Kidney (tissue), 14 donors: ENCODE measurements around the gene GBA3. TPM values are rescaled to one million over a fixed set of nuclear protein-coding genes. Genes with fewer than 3 reads are reported as not detected.

Experiments used
- DNase-seq, 5 donors: peaks; one replicate each; pipeline ENCODE4 v3.0.0-alpha.2; 2013 to 2020
- FAIRE-seq: peaks from 2 replicates; lab custom pipeline; 2012; peaks lifted over from hg19 to GRCh38; lab: Jason Lieb, UNC
- H3K27ac ChIP-seq, 2 donors: one replicate each; pipeline ENCODE4 v1.7.0; 2013; ENCODE audit warnings: low read depth in 2 of 2, low read length in 2 of 2, inconsistent platforms in 1 of 2
- H3K27me3 ChIP-seq: one replicate; pipeline ENCODE4 v1.7.1; 2013; ENCODE audit warnings: low read length, inconsistent platforms; ENCODE audit not compliant: control insufficient read depth, insufficient read depth
- H3K36me3 ChIP-seq, 3 donors: one replicate each; pipeline versions ENCODE4 v1.7.0 to v1.7.1; 2013; ENCODE audit warnings: low read length in 3 of 3, control low read depth in 1 of 3, inconsistent platforms in 1 of 3; ENCODE audit not compliant: insufficient read depth in 3 of 3, control insufficient read depth in 2 of 3
- H3K4me1 ChIP-seq, 3 donors: one replicate each; pipeline versions ENCODE4 v1.7.0 to v1.7.1; 2013; ENCODE audit warnings: low read length in 3 of 3, inconsistent platforms in 1 of 3, low read depth in 1 of 3; ENCODE audit not compliant: control insufficient read depth in 2 of 3, insufficient read depth in 2 of 3
- H3K4me3 ChIP-seq, 3 donors: one replicate each; pipeline versions ENCODE4 v1.7.0 to v1.8.1; 2013; ENCODE audit warnings: low read length in 3 of 3, control low read depth in 1 of 3, inconsistent platforms in 1 of 3
- H3K9ac ChIP-seq, 3 donors: one replicate each; pipeline versions ENCODE4 v1.7.0 to v1.7.1; 2013; ENCODE audit warnings: low read length in 3 of 3, control low read depth in 1 of 3, inconsistent platforms in 1 of 3
- H3K9me3 ChIP-seq, 3 donors: one replicate each; pipeline versions ENCODE4 v1.7.0 to v1.7.1; 2013; ENCODE audit warnings: low read length in 3 of 3, control low read depth in 1 of 3, inconsistent platforms in 1 of 3; ENCODE audit not compliant: control insufficient read depth in 2 of 3, insufficient read depth in 1 of 3
- intact Hi-C: fragments of 100-400 bp; cut with DNase I; formaldehyde crosslinking; loops from one replicate; pipeline ENCODE4 v1.11.1; 2022
- polyA plus RNA-seq: library from polyadenylated mRNA; stranded (reverse); fragments of 350-450 nt; fragmentation: Illumina TruSeq; extraction: RNeasy Lipid Tissue Mini Kit (QIAGEN cat#74804); gene quantifications from one replicate; pipeline ENCODE4 v1.2.3, GENCODE V29; 2014; ENCODE audit warnings: low read depth, low replicate concordance; ENCODE audit not compliant: insufficient read depth
- total RNA-seq: library from RNA; stranded (reverse); fragmentation: NEBNext Ultra II Directional; extraction: Animal tissue kit (Norgen Biotek cat#: 25700); gene quantifications from one replicate; pipeline ENCODE4 v1.2.1, GENCODE V29; 2021
- TF ChIP-seq, protein P1 (sequence below): IDR thresholded peaks from 3 replicates; pipeline ENCODE4 v1.5.1; 2012; ENCODE audit warnings: mild to moderate bottlenecking, moderate library complexity, borderline replicate concordance; ENCODE audit not compliant: insufficient read depth; ENCODE audit errors: extremely low read depth
- donor health status: control.
- donor health status: control.
- donor health status: control.
- donor health status: control.
- donor health status: control.
- donor health status: DM: yes; HTN: yes; CAD: no.
- donor health status: Normal renal cell carcinoma (clear cell type).

Gene GBA3
- total and polyA plus RNA-seq, 2 donors from 2014 or later = 40.9 to 59.0 TPM

DNA sequence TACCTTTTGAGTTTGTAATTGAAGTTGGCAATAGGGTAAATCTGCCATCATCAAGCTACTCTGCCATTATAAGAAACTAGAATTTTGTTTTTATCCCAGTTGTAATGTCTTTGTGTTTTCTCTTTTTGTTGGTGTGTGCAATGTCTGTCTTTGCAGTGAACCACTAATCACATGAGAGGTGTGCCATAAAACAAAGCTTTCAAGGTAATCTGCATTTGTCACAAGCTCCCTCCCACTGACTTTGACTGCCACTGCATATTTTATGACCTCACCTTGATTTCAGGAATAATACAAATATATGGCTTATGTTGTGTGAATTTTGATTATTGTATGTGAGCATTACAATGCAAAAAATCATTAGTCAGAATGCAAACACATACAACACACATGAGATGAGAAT lies 9.0 kb upstream of the GBA3 start:
- H3K27me3 ChIP-seq = no peaks in the 10 kb centered on the region
- no peak for DNase-seq
- H3K4me1 ChIP-seq = peaks cover 0 to 8% (median 0%) of the 10 kb centered on the region in 3 donors
- no peak overlapping the region for H3K4me3 ChIP-seq
- H3K9me3 ChIP-seq = no peaks in the 10 kb centered on the region
- no peak overlapping the region for H3K9ac ChIP-seq
- FAIRE-seq = no peak
- intact Hi-C loops = no loop called here
- H3K36me3 ChIP-seq = no peaks in the 10 kb centered on the region
- TF ChIP-seq, protein P1, sequence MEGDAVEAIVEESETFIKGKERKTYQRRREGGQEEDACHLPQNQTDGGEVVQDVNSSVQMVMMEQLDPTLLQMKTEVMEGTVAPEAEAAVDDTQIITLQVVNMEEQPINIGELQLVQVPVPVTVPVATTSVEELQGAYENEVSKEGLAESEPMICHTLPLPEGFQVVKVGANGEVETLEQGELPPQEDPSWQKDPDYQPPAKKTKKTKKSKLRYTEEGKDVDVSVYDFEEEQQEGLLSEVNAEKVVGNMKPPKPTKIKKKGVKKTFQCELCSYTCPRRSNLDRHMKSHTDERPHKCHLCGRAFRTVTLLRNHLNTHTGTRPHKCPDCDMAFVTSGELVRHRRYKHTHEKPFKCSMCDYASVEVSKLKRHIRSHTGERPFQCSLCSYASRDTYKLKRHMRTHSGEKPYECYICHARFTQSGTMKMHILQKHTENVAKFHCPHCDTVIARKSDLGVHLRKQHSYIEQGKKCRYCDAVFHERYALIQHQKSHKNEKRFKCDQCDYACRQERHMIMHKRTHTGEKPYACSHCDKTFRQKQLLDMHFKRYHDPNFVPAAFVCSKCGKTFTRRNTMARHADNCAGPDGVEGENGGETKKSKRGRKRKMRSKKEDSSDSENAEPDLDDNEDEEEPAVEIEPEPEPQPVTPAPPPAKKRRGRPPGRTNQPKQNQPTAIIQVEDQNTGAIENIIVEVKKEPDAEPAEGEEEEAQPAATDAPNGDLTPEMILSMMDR = no peak
- no peak overlapping the region for H3K27ac ChIP-seq

DNA sequence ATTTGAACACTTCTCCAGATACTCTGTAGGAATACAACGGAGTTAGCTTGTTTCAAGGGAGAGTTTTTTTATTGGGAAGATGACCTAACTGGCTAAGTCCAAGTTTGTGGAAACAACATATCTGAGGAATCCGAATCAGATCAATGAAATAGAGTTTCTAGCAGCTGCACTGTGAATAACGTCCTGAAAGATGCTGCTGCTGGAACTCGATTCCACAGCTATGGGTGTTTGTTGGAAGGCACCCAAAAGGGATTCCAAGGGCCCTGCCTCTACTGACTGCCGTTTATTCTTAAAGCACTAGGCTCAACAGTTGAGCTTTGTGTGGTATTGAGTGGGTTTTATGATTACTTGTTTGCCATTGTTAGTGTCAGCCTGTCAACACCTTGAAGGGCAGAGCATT lies 6.6 kb upstream of the GBA3 start:
- no peaks in the 10 kb centered on the region for H3K36me3 ChIP-seq
- no peaks in the 10 kb centered on the region for H3K27me3 ChIP-seq
- DNase-seq (no peak), FAIRE-seq (no peak)
- no peak overlapping the region for H3K27ac ChIP-seq
- no peak overlapping the region for H3K4me3 ChIP-seq
- H3K4me1 ChIP-seq = no peaks in the 10 kb centered on the region
- intact Hi-C loops = loop anchor here (5.0 kb wide), 1 partner anchor 274 kb away; no protein-coding TSS in a partner anchor
- no peaks in the 10 kb centered on the region for H3K9me3 ChIP-seq
- TF ChIP-seq, protein P1 = no peak
- H3K9ac ChIP-seq = no peak overlapping the region

DNA sequence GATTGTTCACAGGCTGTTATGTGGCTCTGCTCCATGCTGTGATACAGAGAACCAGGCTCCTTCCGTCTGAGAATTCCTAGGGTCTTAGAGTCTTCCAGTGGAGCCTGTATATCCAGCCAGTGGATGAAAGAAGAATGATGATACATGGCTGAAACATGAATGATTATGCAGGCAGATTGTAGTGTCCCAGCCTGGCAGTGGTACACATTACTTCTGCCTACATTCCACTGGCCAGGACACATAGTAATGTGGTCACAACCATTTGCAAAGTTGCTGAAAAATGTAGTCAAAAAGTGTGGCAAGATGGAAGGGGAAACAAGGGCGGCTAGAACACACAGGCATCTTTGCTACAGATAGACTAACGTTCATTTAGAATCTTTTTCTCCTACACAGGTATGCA lies 4.5 kb upstream of the GBA3 start:
- FAIRE-seq (no peak), DNase-seq (no peak)
- H3K4me3 ChIP-seq = no peak overlapping the region
- TF ChIP-seq, protein P1 = no peak
- H3K27me3 ChIP-seq = no peaks in the 10 kb centered on the region
- no peaks in the 10 kb centered on the region for H3K36me3 ChIP-seq
- H3K9ac ChIP-seq = no peak overlapping the region
- H3K9me3 ChIP-seq = no peaks in the 10 kb centered on the region
- H3K4me1 ChIP-seq = no peaks in the 10 kb centered on the region
- intact Hi-C loops = loop anchor here (5.0 kb wide), 1 partner anchor 276 kb away; no protein-coding TSS in a partner anchor
- H3K27ac ChIP-seq = no peak overlapping the region

DNA sequence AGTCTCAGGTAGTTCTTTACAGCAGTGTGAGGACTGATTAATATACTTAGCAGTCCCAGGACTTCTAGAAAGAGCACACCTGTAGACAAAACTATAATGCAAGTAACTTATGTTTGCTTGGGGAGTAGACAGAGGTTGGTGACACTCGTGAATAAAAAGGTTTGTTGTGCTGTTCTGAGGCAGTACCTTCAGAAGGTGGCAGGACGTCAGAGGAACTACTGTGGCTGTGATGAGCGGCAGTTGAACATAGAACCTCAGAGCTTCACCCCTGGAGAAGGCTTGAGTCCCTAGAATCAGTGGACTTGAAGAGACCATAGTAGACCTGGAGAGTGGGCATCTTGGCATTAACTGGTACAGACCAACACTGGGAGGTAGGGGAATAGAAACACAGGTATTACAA lies 3.3 kb upstream of the GBA3 start:
- no peak for FAIRE-seq
- DNase-seq = no peak
- H3K4me3 ChIP-seq = no peak overlapping the region
- H3K27ac ChIP-seq = no peak overlapping the region
- H3K4me1 ChIP-seq = no peaks in the 10 kb centered on the region
- no peaks in the 10 kb centered on the region for H3K9me3 ChIP-seq
- no peaks in the 10 kb centered on the region for H3K36me3 ChIP-seq
- no peak overlapping the region for H3K9ac ChIP-seq
- H3K27me3 ChIP-seq = no peaks in the 10 kb centered on the region
- intact Hi-C loops = loop anchor here (5.0 kb wide), 1 partner anchor 277 kb away; no protein-coding TSS in a partner anchor
- TF ChIP-seq, protein P1 = no peak
